ENCODE results near the gene DGCR2. TPM values are rescaled to one million over a fixed set of nuclear protein-coding genes. Genes with fewer than 3 reads are reported as not detected.

Gene DGCR2
- total RNA-seq, 1 donor from 2014 or later: 20.6 TPM

DNA sequence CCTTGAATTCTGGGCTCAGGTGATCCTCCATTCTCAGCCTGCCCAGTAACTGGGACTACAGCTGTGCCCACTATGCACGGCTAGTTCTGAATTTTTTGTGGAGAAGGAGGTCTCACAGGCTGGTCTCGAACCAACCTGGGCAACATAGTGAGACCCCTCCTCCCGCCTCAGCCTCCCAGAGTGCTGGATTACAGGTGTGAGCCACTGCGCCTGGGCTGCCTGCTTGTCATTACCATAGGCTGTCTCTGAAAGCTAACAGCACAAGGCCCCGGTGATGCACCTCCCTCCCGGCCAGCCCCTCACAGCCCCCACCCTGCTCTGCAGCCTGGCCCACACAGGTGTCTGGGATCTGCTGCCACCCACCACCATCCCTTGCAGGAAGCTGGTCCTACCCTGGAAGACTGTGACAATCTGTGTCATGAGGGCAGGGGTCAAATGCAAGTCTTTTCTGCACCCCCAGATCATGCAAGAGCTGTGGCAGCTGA lies 82.4 kb downstream of the DGCR2 start:
- H3K4me1 Mint-ChIP-seq: peaks cover 3% of the 10 kb centered on the region
- H3K9me3 Mint-ChIP-seq: no peaks in the 10 kb centered on the region
- no peaks in the 10 kb centered on the region for H3K27me3 ChIP-seq
- no peaks in the 10 kb centered on the region for H3K79me2 ChIP-seq (ENCODE audit: low read depth)
- H3F3A ChIP-seq (ENCODE audit: low read depth): peaks cover 10% of the 10 kb centered on the region
- peaks cover 38% of the 10 kb centered on the region for H4K20me1 ChIP-seq (ENCODE audit: low read depth)
- H3K4me2 ChIP-seq: no peak overlapping the region
- peaks cover 5% of the 10 kb centered on the region for H3K27me3 Mint-ChIP-seq (ENCODE audit: insufficient read depth, low read depth)
- DNase-seq (ENCODE audit: low spot score): no peak
- no peaks in the 10 kb centered on the region for H3K4me1 ChIP-seq
- H3K27ac Mint-ChIP-seq: no peak overlapping the region
- H3K4me3 ChIP-seq: no peak overlapping the region
- H3K9me3 ChIP-seq (ENCODE audit: low read depth): no peaks in the 10 kb centered on the region
- peaks cover 14% of the 10 kb centered on the region for H3K36me3 Mint-ChIP-seq
- no peak for TF ChIP-seq CTCF (IDR thresholded peaks at IDR 0.05)
- no peak for TF ChIP-seq EZH2 (IDR thresholded peaks at IDR 0.05)
- no peak for TF ChIP-seq EZH2phosphoT487 (IDR thresholded peaks at IDR 0.05)
- H3K27ac ChIP-seq: no peak overlapping the region
- H3K36me3 ChIP-seq: no peaks in the 10 kb centered on the region
- no peak overlapping the region for H3K4me3 Mint-ChIP-seq
- no peak overlapping the region for H2AFZ ChIP-seq (replicated peaks)
- H3K9ac ChIP-seq: no peak overlapping the region

DNA sequence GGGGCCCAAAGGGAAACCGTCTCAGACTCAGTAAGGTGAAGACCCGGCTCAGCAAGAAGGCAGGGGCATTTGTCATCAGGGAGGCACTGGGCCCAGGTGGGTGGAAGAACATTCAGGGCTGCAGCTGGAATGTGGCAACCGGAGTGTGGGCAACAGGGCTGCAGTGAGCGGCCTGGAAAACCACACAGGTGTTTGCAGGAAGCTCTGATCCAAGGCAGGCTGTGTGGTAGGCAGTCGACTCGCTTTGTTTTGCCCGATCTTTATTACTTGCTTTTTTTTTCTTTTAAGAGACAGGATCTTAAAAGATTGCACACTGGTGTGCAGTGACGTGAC lies 82.8 kb downstream of the DGCR2 start:
- Mint-ChIP-seq H3K4me1 (peaks cover 3% of the 10 kb centered on the region), H3K36me3 (peaks cover 13% of the 10 kb centered on the region), H3K9me3 (no peaks in the 10 kb centered on the region), H3K4me3 (no peak overlapping the region), H3K27ac (no peak overlapping the region), H3K27me3 (ENCODE audit: insufficient read depth, low read depth) (peaks cover 6% of the 10 kb centered on the region)
- Histone ChIP-seq H4K20me1 (ENCODE audit: low read depth) (peaks cover 38% of the 10 kb centered on the region), H3K4me1 (no peaks in the 10 kb centered on the region), H3K27ac (no peak overlapping the region), H3K9me3 (ENCODE audit: low read depth) (no peaks in the 10 kb centered on the region), H3K36me3 (no peaks in the 10 kb centered on the region), H3K4me3 (no peak overlapping the region), H3K79me2 (ENCODE audit: low read depth) (no peaks in the 10 kb centered on the region), H2AFZ (replicated peaks) (no peak overlapping the region), H3K27me3 (no peaks in the 10 kb centered on the region), H3K4me2 (no peak overlapping the region), H3K9ac (no peak overlapping the region), H3F3A (ENCODE audit: low read depth) (peaks cover 10% of the 10 kb centered on the region)
- TF ChIP-seq CTCF (IDR thresholded peaks at IDR 0.05) (no peak), EZH2phosphoT487 (IDR thresholded peaks at IDR 0.05) (no peak), EZH2 (IDR thresholded peaks at IDR 0.05) (no peak)
- no peak for DNase-seq (ENCODE audit: low spot score)

DNA sequence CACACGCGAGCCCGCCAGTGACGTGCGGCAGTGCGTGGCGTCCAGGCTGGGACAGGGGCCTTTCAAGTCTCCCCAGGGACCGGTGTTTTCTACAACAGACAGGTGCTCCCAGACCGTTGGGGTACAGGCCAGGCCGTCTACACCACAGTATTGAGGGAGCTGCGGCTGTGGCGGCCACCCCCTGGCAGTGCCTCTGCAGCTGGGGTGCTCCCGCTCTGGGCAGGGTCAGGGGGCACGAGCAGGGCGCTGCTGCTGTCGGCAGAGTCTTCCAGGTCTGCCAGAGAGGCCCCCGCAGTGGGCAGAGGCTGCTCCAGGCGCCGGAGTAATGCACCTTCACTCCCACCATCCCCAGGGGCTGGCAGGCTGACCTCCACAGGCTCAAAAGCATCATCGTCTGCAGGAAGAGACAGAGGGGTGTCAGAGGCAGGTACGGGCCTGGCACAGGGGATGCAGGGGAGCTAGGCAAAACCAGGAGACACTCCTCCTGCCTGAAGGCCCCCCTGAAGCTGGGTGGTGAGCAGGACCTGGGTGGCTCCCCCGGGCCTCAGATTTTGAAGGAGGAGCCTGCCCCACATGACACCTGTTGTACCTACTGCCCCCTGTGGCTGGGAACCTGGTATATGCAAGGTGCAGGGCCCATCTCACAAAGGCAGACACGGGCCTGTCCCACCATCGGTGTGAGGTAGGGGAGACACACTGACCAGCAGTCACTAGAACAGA lies 83.3 kb downstream of the DGCR2 start:
- Histone ChIP-seq H4K20me1 (ENCODE audit: low read depth) (peaks cover 37% of the 10 kb centered on the region), H3K4me1 (no peaks in the 10 kb centered on the region), H3K27ac (no peak overlapping the region), H3K4me2 (no peak overlapping the region), H3K9me3 (ENCODE audit: low read depth) (no peaks in the 10 kb centered on the region), H2AFZ (replicated peaks) (no peak overlapping the region), H3F3A (ENCODE audit: low read depth) (peaks cover 10% of the 10 kb centered on the region), H3K4me3 (no peak overlapping the region), H3K79me2 (ENCODE audit: low read depth) (no peaks in the 10 kb centered on the region), H3K9ac (no peak overlapping the region), H3K36me3 (no peaks in the 10 kb centered on the region), H3K27me3 (no peaks in the 10 kb centered on the region)
- Mint-ChIP-seq H3K9me3 (no peaks in the 10 kb centered on the region), H3K27ac (no peak overlapping the region), H3K27me3 (ENCODE audit: insufficient read depth, low read depth) (peaks cover 8% of the 10 kb centered on the region), H3K4me3 (no peak overlapping the region), H3K36me3 (peaks cover 10% of the 10 kb centered on the region), H3K4me1 (peaks cover 3% of the 10 kb centered on the region)
- TF ChIP-seq EZH2phosphoT487 (IDR thresholded peaks at IDR 0.05) (no peak), CTCF (IDR thresholded peaks at IDR 0.05) (no peak), EZH2 (IDR thresholded peaks at IDR 0.05) (no peak)
- no peak for DNase-seq (ENCODE audit: low spot score)
